ENCODE measurements around the gene GABRG1. TPM values are rescaled to one million over a fixed set of nuclear protein-coding genes. Genes with fewer than 3 reads are reported as not detected.

Gene GABRG1
- total RNA-seq = not detected in 2 replicates

GRCh38 chr4:46123913-46124755 is at the start of gene GABRG1:
Gene GABRG1, minus strand, starts transcription at chr4:46124054. Its CDS starts 141 bp downstream, at chr4:46123913.

